Activated CD4-positive, alpha-beta T cell treated with anti-CD3 and anti-CD28 coated beads for 36 hours (primary cell): Measurements from ENCODE around the gene POLD4. TPM values are rescaled to one million over a fixed set of nuclear protein-coding genes. Genes with fewer than 3 reads are reported as not detected.

Source experiments
- ATAC-seq: fragments of 200-7000 bp; cut with Tn5 transposase; one replicate; pipeline ENCODE4 v1.10.0; 2021; ENCODE audit warnings: mild to moderate bottlenecking, moderate library complexity
- CTCF ChIA-PET: fragments of 350-600 bp; sonication (Branson Sonifier 250); formaldehyde crosslinking; loops from one replicate; lab custom pipeline; 2021; ENCODE audit warnings: antibody characterized with exemption; lab: Charles Lee
- POLR2A ChIA-PET: fragments of 350-600 bp; sonication (Branson Sonifier 250); formaldehyde crosslinking; loops from one replicate; lab custom pipeline; 2021; ENCODE audit warnings: antibody characterized with exemption, inconsistent platforms; lab: Charles Lee
- DNase-seq: peaks from one replicate; pipeline ENCODE4 v3.0.0-alpha.2; 2020
- H3K27ac Mint-ChIP-seq: one replicate; pipeline ENCODE4 v1.8.0; 2021; ENCODE audit warnings: mixed read lengths
- H3K27me3 Mint-ChIP-seq: one replicate; pipeline ENCODE4 v1.8.0; 2021; ENCODE audit warnings: mixed read lengths
- H3K36me3 Mint-ChIP-seq: one replicate; pipeline ENCODE4 v1.8.0; 2021; ENCODE audit warnings: low read depth, mixed read lengths
- H3K4me1 Mint-ChIP-seq: one replicate; pipeline ENCODE4 v1.8.0; 2021; ENCODE audit warnings: mixed read lengths
- H3K4me3 Mint-ChIP-seq: one replicate; pipeline ENCODE4 v1.8.0; 2021; ENCODE audit warnings: mild to moderate bottlenecking, moderate library complexity, mixed read lengths
- H3K9me3 Mint-ChIP-seq: one replicate; pipeline ENCODE4 v1.8.0; 2021; ENCODE audit warnings: low read depth, mixed read lengths
- intact Hi-C, 2 experiments: fragments of 100-400 bp; cut with DNase I in 1 of 2; cut with micrococcal nuclease in 1 of 2; formaldehyde crosslinking; loops; one replicate each; pipeline versions ENCODE4 v1.14.2 to v1.15.1; 2022 to 2024; cut with DNase I, micrococcal nuclease
- total RNA-seq, 2 experiments: library from RNA; stranded (reverse); gene quantifications; one replicate each; pipeline ENCODE4 v1.2.3, GENCODE V29; 2021

The POLD4 gene
- total RNA-seq, 2 experiments from 2014 or later = 31.3 to 37.5 TPM

DNA sequence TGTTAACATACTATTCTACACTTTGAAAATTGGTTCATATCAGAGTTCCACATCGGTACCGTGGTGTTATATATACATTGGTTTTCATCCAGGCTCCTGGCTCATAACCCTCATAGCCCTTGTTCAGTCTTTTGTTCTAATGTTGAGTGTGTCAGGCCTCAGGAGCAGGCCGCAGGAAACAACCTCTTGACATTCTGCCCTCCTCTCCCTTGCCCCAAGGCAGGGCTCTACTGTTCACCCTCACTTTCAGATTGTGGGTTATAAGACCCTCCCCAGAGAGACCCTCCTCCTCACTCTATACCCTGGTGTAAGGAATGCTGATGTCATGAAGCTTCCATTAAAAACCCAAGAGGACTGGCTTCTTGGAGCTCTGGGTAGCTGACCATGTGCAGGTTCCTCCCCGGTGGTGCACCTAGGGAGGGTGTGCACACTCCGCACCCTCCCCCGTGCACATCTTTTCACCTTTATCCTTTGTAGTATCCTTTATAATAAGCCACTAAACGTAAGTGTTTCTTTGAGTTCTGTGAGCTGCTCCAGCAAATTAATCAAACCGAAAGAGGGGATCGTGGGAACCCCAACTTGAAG lies 37.9 kb downstream of the POLD4 start:
- intact Hi-C loops = no loop called here
- Mint-ChIP-seq H3K9me3 (no peaks in the 10 kb centered on the region), H3K27ac (peak overlapping the region; percentile 51), H3K36me3 (no peaks in the 10 kb centered on the region), H3K27me3 (peaks cover 3% of the 10 kb centered on the region), H3K4me1 (peaks cover 38% of the 10 kb centered on the region), H3K4me3 (peak overlapping the region; percentile 39)
- DNase-seq = no peak
- POLR2A ChIA-PET = no interaction called here
- CTCF ChIA-PET = interaction anchor here (0.6 to 4.2 kb wide), 2 partner anchors 52 to 1752 kb away, joined by 3 to 44 read pairs; no protein-coding TSS in a partner anchor
- ATAC-seq = no peak

DNA sequence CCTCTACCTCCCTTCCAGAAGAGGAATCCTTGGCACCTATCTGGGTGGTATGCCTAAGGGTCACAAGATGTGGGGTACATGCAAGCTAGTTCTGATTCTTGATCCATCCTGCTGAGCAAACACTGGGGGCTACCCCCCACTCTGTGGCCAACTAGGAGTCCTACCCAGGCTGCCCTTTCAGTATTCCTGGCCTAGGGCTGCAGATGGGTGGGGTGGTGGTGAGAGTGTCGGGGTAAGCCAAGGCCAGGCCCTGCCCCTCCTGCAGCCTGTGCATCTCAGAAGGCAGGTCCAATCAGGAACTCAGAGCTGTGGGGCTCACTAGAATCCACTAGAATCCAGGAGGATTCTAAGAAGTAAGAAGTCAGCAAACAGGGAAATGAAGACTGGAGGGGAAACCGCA lies 39.1 kb downstream of the POLD4 start:
- intact Hi-C loops = no loop called here
- ATAC-seq (no peak), DNase-seq (no peak)
- H3K4me1 Mint-ChIP-seq = peaks cover 38% of the 10 kb centered on the region
- POLR2A ChIA-PET = no interaction called here
- peak overlapping the region; percentile 25 for H3K27ac Mint-ChIP-seq
- CTCF ChIA-PET = interaction anchor here (0.9 to 1.2 kb wide), 4 partner anchors 9 to 67 kb away, joined by 3 to 5 read pairs (median 4); no protein-coding TSS in a partner anchor
- H3K27me3 Mint-ChIP-seq = peaks cover 3% of the 10 kb centered on the region
- no peaks in the 10 kb centered on the region for H3K36me3 Mint-ChIP-seq
- no peak overlapping the region for H3K4me3 Mint-ChIP-seq
- no peaks in the 10 kb centered on the region for H3K9me3 Mint-ChIP-seq

DNA sequence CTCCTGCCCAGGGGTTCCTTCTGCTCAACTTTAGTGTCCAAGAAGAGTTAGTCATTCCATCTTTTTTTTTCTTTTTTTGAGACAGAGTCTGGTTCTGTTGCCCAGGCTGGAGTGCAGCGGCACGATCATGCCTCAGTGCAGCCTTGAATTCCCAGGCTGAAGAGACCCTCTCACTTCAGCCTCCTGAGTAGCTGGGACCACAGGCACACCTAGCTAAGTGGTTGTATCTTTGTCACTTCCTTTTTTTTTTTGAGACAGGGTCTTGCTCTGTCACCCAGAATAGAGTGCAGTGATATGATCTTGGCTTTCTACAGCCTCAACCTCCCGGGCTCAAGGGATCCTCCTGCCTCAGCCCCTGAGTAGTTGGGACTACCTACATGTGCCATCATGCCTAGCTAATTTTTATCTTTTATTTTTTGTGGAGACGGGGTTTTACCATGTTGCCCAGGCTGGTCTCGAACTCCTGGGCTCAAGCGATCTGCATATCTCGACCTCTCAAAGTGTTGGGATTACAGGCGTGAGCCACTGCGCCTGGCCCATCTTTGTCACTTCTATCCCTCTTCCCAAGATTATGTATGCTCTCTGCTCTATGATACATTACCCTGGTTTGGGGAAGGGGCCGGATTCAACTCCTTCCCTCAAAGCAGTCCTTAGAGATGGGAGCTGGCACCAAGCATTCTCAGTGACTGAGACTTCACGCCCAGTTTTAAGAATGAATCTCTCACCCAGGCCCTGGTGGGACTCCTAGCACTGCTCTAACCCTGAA lies 40.0 kb downstream of the POLD4 start:
- CTCF ChIA-PET = interaction anchor here (0.6 to 1.2 kb wide), 5 partner anchors 36 to 1244 kb away, joined by 3 to 5 read pairs (median 3); no protein-coding TSS in a partner anchor
- peak overlapping the region; percentile 47 for H3K27ac Mint-ChIP-seq
- POLR2A ChIA-PET = interaction anchor here (0.6 kb wide), 1 partner anchor 8 kb away, joined by 5 read pairs; no protein-coding TSS in a partner anchor
- intact Hi-C loops = no loop called here
- ATAC-seq = no peak
- no peaks in the 10 kb centered on the region for H3K36me3 Mint-ChIP-seq
- no peaks in the 10 kb centered on the region for H3K27me3 Mint-ChIP-seq
- DNase-seq = no peak
- H3K4me1 Mint-ChIP-seq = peaks cover 31% of the 10 kb centered on the region
- H3K4me3 Mint-ChIP-seq = no peak overlapping the region
- H3K9me3 Mint-ChIP-seq = no peaks in the 10 kb centered on the region

DNA sequence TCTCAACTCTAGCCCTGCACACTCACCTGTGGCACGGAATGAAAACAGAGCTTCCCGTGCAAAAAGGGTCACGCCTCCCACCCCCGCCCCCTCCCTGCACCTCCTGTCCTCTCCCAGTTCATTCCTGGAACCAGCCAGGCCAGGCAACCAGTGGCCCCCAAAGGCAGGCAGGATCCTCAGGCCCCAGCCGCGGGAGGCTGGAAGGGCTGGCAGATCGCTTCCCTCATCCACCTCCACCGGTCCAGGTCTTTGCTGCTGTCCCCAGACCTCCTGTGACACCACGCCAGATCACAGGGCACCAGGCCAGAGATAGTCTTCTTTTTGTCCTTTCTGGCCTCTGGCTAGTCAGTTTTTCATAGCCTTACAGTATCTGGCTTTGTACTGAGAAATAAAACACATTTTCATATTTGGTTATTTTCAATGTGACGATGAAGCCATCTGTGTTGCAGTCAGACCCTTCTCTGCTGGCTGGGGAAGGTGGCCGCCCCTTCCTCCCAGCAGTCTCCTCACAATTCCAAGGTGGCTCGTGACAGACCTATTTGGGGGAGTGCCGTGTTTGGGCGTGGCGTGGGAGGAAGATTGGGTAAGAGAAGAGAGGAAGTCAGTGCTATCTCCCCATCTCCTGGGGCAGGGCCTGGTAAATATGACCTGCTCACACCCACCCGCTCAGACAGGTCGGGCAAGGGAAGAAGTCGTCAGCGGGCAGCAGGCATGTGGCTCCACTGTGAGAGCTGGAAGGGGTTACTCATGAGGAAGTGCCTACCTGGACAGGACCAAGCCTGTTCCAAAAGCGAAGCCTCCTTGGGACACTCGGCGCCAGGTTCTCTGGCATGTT lies 40.9 kb downstream of the POLD4 start:
- Mint-ChIP-seq H3K27me3 (no peaks in the 10 kb centered on the region), H3K4me3 (no peak overlapping the region), H3K4me1 (peaks cover 29% of the 10 kb centered on the region), H3K36me3 (no peaks in the 10 kb centered on the region), H3K27ac (peak overlapping the region; percentile 85), H3K9me3 (no peaks in the 10 kb centered on the region)
- DNase-seq (peak; percentile 57), ATAC-seq (no peak)
- CTCF ChIA-PET = interaction anchor here (1.0 to 1.5 kb wide), 2 partner anchors 50 kb away, joined by 3 read pairs; no protein-coding TSS in a partner anchor
- intact Hi-C loops = no loop called here
- POLR2A ChIA-PET = no interaction called here

DNA sequence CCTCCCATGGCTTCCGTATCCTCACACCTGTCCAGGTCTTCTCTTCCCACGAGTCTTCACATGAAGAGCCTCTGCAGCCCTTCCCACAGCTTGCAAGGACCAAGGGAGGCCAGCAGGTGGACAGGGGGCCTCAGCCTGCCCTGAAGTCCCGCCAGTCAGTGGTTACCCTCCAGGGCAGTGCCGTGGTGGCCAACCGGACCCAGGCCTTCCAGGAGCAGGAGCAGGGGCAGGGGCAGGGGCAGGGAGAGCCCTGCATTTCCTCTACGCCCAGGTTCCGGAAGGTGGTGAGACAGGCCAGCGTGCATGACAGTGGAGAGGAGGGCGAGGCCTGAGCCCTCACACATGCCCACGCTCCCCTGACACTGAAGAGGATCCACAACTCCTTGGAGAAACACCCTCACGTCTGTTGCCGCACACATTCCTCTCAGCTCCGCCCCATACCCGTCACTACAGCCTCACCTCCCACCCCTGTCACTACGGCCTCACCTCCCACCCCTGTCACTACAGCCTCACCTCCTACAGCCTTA lies 41.7 kb downstream of the POLD4 start:
- no peak for ATAC-seq
- no peak for DNase-seq
- CTCF ChIA-PET = interaction anchor here (0.7 to 1.5 kb wide), 2 partner anchors 18 to 50 kb away, joined by 3 read pairs; no protein-coding TSS in a partner anchor

DNA sequence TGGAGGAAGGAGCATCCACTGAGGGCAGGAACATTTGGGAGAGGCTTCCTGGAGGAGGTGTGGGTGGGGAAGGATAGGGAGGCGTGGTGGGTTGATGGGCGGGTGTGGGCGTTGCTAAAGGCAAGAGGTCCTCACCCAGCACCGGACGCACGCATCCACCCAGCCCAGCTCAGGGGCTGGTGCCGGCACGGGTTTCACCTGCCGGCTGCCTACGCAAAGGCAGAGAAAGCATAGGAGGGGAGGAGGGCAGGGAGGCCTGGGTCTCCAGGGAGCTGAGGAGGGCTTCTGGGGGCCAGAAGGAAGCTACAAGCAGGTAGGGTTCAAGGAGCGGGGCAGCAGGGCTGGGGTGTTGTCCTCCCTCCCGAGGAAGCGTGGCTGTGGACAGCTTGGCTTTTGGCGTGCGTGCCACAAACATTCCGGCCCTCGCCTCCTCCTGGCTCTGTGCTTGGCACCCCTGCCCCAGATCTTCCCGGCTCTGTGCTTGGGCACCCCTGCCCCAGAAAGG lies 42.2 kb downstream of the POLD4 start:
- H3K36me3 Mint-ChIP-seq = no peaks in the 10 kb centered on the region
- intact Hi-C loops = no loop called here
- ChIA-PET POLR2A (interaction anchor here (0.6 kb wide), 1 partner anchor 74 kb away, joined by 3 read pairs; no protein-coding TSS in a partner anchor), CTCF (interaction anchor here (0.7 to 1.5 kb wide), 2 partner anchors 18 to 49 kb away, joined by 3 read pairs; no protein-coding TSS in a partner anchor)
- DNase-seq (no peak), ATAC-seq (no peak)
- H3K9me3 Mint-ChIP-seq = no peaks in the 10 kb centered on the region
- no peak overlapping the region for H3K27ac Mint-ChIP-seq
- H3K4me3 Mint-ChIP-seq = no peak overlapping the region
- no peaks in the 10 kb centered on the region for H3K27me3 Mint-ChIP-seq
- H3K4me1 Mint-ChIP-seq = peaks cover 29% of the 10 kb centered on the region

More for the DNA sequence above, 41.7 kb downstream of the POLD4 start:
- H3K4me1 Mint-ChIP-seq = peaks cover 29% of the 10 kb centered on the region
- H3K27me3 Mint-ChIP-seq = no peaks in the 10 kb centered on the region
- H3K4me3 Mint-ChIP-seq = no peak overlapping the region
- POLR2A ChIA-PET = interaction anchor here (0.6 kb wide), 1 partner anchor 73 kb away, joined by 3 read pairs; no protein-coding TSS in a partner anchor
- H3K9me3 Mint-ChIP-seq = no peaks in the 10 kb centered on the region
- intact Hi-C loops = no loop called here
- H3K27ac Mint-ChIP-seq = no peak overlapping the region
- no peaks in the 10 kb centered on the region for H3K36me3 Mint-ChIP-seq

DNA sequence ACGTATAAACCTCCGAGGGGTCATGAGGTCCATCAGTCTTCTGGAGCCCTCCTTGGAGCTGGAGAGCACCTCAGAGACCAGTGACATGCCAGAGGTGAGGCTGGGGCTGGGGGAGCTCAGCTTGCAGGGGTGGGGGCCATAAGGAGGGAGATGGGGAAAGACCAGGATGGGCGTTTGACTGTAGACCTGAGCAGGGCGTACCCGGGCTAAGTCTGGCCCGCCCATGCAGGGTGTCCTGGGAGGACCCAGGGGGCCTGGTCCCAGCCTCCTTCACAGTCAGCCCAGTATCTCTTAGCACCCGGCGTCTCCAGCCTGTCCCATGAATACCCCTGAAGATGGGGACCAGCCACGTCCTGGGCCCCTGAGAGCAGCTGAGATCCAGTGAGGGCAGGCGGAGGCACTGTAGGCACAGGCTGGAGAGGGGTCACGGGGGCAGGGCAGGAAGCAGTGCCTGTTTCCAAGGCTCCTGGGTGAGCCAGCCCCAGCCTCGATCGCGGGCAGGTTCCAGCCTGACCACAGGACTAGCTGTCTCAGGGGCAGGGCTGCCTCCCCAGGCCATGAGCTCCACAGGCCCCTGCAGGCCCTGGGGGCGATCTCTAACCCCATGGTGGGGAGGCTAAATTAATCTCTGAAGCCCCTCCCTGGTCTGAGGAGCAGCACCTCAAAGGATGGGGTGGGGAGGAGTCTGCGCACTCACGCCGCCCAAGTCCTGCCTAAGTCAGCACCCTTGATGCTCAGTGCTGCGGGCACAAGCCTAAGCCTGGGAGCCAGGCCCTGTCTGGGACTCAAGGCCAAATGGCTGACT lies 42.9 kb downstream of the POLD4 start:
- H3K27ac Mint-ChIP-seq = no peak overlapping the region
- intact Hi-C loops = no loop called here
- POLR2A ChIA-PET = no interaction called here
- no peak for ATAC-seq
- no peaks in the 10 kb centered on the region for H3K36me3 Mint-ChIP-seq
- peaks cover 26% of the 10 kb centered on the region for H3K4me1 Mint-ChIP-seq
- no peaks in the 10 kb centered on the region for H3K27me3 Mint-ChIP-seq
- no peak overlapping the region for H3K4me3 Mint-ChIP-seq
- DNase-seq = no peak
- no peaks in the 10 kb centered on the region for H3K9me3 Mint-ChIP-seq
- CTCF ChIA-PET = interaction anchor here (0.7 kb wide), 1 partner anchor 65 kb away, joined by 3 read pairs; no protein-coding TSS in a partner anchor

DNA sequence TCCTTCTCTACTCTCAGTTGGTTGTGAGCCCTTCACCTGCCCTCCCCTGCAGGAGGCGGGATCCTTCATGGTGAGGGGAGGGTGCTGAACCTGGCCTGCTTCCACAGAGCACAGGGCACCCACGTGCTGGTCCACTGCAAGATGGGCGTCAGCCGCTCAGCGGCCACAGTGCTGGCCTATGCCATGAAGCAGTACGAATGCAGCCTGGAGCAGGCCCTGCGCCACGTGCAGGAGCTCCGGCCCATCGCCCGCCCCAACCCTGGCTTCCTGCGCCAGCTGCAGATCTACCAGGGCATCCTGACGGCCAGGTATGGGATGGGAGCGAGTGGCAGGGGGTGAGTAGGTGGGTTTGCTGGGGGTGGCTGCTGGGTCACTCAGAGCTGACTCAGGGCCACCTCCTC lies 43.7 kb downstream of the POLD4 start:
- CTCF ChIA-PET = interaction anchor here (0.6 to 0.7 kb wide), 3 partner anchors 64 to 1242 kb away, joined by 3 to 4 read pairs (median 3); no protein-coding TSS in a partner anchor

DNA sequence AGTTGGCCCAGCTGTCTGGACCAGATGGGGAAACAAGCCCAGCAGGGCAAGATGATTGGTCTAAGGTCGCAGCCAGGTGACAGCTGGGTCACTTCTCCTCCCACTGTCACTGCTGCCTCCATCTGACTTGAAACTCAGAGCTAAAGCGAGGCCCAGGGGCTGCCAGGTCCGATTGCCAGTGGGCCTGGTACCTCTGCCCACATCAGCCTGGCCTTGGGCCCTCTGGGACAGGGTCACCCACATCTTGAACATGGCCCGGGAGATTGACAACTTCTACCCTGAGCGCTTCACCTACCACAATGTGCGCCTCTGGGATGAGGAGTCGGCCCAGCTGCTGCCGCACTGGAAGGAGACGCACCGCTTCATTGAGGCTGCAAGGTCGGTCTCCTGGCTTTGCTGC lies 44.2 kb downstream of the POLD4 start:
- ChIA-PET POLR2A (no interaction called here), CTCF (interaction anchor here (0.6 to 1.1 kb wide), 3 partner anchors 42 to 1241 kb away, joined by 3 to 4 read pairs (median 3); no protein-coding TSS in a partner anchor)
- Mint-ChIP-seq H3K27me3 (no peaks in the 10 kb centered on the region), H3K27ac (no peak overlapping the region), H3K4me3 (no peak overlapping the region), H3K9me3 (no peaks in the 10 kb centered on the region), H3K4me1 (peaks cover 25% of the 10 kb centered on the region), H3K36me3 (no peaks in the 10 kb centered on the region)
- DNase-seq = no peak
- intact Hi-C loops = no loop called here
- ATAC-seq = no peak

More for the DNA sequence above, 43.7 kb downstream of the POLD4 start:
- intact Hi-C loops = no loop called here
- H3K9me3 Mint-ChIP-seq = no peaks in the 10 kb centered on the region
- DNase-seq = no peak
- no peak overlapping the region for H3K27ac Mint-ChIP-seq
- no peaks in the 10 kb centered on the region for H3K27me3 Mint-ChIP-seq
- no peaks in the 10 kb centered on the region for H3K36me3 Mint-ChIP-seq
- ATAC-seq = no peak
- H3K4me1 Mint-ChIP-seq = peaks cover 26% of the 10 kb centered on the region
- H3K4me3 Mint-ChIP-seq = no peak overlapping the region
- POLR2A ChIA-PET = no interaction called here
